BE2C (cell line): Measurements from ENCODE around the gene TRIM72.

Source experiments
- DNase-seq: peaks from one replicate; pipeline ENCODE4 v3.0.0-alpha.2; 2020
- H3K27me3 ChIP-seq: fragments of 250-450 bp; sonication (Bioruptor Pico); 2 replicates; pipeline ENCODE4 v1.5.1; 2020; ENCODE audit warnings: mild to moderate bottlenecking
- H3K36me3 ChIP-seq: fragments of 250-450 bp; sonication (Bioruptor Pico); 2 replicates; pipeline ENCODE4 v1.5.1; 2020; ENCODE audit warnings: mild to moderate bottlenecking
- H3K4me1 ChIP-seq: fragments of 250-450 bp; sonication (Bioruptor Pico); 2 replicates; pipeline ENCODE4 v1.5.1; 2020
- H3K4me3 ChIP-seq: 2 replicates; pipeline ENCODE4 v1.5.1; 2011; ENCODE audit warnings: low read depth, low read length
- H3K9me3 ChIP-seq: fragments of 250-450 bp; sonication (Bioruptor Pico); 2 replicates; pipeline ENCODE4 v1.5.1; 2020
- CTCF ChIP-seq: IDR thresholded peaks from 2 replicates; pipeline ENCODE4 v1.5.1; 2012; ENCODE audit warnings: mild to moderate bottlenecking, low read depth, low read length

TRIM72 gene

DNA sequence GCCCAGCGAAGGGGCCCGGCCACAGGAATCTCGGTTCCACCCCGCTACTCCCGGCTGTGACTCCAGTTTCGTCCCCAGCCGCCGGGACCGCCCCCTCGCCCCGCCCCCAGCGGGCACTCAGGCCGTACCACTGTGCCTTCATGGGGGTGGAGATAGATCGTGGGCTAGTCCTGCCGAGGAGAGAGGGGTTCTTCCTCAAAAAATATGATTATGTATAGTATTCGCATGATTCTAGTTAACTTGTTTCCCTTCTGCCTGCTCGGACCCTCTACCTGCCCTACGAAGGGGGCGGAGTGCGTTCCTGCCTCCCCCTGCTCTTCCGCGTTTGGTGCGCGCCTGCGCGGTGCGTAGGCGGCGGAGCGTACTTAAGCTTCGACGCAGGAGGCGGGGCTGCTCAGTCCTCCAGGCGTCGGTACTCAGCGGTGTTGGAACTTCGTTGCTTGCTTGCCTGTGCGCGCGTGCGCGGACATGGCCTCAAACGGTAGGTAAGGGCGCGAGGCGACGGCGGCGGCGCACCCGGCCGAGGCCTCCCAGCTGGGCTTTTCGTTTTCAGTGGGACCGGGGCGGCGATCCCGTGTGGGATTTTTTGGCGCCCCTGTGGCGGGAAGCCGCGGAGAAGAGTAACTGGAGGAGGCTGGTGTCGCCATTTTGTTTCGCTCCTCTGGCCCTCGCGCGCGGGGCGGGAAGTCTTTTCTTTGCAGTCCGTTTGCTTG, 34.0 kb upstream of the TRIM72 start, which contains the start of gene FUS:
FUS (plus strand) TSS at position 393 of the 713 bp plus-strand sequence; CDS start at position 469, 76 bp downstream.
- peak; percentile 91 for DNase-seq
- Histone ChIP-seq H3K9me3 (no peaks in the 10 kb centered on the region), H3K4me1 (no peaks in the 10 kb centered on the region; the same call in none of the 2 replicates)

DNA sequence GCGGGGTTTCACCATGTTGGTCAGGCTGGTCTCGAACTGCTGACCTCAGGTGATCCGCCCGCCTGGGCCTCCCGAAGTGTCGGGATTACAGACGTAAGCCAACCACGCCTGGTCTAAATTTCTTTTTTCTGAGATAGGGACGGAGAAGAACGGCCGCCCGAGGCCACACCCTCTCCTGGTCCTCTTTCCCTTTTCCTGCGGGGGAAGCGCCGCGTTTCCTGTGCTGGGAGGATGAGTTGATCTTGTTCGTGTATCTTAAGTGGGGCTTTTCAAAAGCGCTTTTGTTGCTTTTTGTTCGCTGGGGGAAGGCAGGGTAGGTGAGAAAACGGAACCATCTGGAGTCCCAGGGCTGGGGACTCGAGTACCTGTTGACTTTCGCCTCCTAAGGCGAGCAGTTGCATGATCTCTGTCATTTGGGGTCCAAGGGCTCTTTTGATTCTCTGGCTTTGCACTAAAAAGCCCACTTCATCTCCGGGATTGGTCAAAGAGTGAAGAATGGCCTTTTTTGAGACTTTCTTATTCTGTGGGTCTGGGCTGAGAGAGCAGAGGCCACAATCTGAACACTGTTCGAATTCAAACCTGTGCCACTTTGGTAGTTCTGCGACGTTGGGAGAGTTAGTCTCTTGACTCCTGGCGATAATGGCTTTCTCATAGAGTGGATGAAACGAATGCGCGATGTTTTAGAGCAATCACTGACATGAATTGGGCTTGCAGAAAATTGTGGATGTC, 32.7 kb upstream of the TRIM72 start:
- peak; percentile 30 for DNase-seq
- Histone ChIP-seq H3K9me3 (no peaks in the 10 kb centered on the region), H3K4me1 (no peaks in the 10 kb centered on the region; the same call in none of the 2 replicates), H3K4me3 (peak overlapping the region; percentile 97), H3K27me3 (no peaks in the 10 kb centered on the region), H3K36me3 (peaks cover 53% of the 10 kb centered on the region)
- TF ChIP-seq CTCF, result no peak

More for the DNA sequence above, 34.0 kb upstream of the TRIM72 start, which contains the start of gene FUS:
- peak within 1 kb of the TSS; percentile 97 for H3K4me3 ChIP-seq
- TF ChIP-seq CTCF, result no peak
- H3K27me3 ChIP-seq, result no peaks in the 10 kb centered on the region
- H3K36me3 ChIP-seq, result peaks cover 39% of the 10 kb centered on the region

DNA sequence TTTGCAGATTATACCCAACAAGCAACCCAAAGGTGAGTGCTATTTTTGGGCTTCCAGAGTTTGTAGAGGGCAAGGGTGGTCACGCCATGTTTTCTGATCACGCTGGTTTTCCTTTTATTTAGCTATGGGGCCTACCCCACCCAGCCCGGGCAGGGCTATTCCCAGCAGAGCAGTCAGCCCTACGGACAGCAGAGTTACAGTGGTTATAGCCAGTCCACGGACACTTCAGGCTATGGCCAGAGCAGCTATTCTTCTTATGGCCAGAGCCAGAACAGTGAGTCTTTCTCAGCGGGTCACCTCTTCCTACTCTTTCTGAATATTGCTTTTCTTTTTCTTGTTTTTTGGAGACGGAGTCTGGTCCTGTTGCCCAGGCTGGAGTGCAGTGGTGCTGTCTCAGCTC, 31.5 kb upstream of the TRIM72 start:
- DNase-seq, result no peak
- H3K4me3 ChIP-seq, result peak overlapping the region; percentile 97

GRCh38 chr16:31183432-31184428, 30.2 kb upstream of the TRIM72 start:
- H3K4me3 ChIP-seq, result peak overlapping the region; percentile 97

More for the DNA sequence above, 31.5 kb upstream of the TRIM72 start:
- no peaks in the 10 kb centered on the region for H3K9me3 ChIP-seq
- H3K4me1 ChIP-seq, result no peaks in the 10 kb centered on the region; the same call in none of the 2 replicates
- no peak for TF ChIP-seq CTCF
- no peaks in the 10 kb centered on the region for H3K27me3 ChIP-seq
- peaks cover 64% of the 10 kb centered on the region for H3K36me3 ChIP-seq

DNA sequence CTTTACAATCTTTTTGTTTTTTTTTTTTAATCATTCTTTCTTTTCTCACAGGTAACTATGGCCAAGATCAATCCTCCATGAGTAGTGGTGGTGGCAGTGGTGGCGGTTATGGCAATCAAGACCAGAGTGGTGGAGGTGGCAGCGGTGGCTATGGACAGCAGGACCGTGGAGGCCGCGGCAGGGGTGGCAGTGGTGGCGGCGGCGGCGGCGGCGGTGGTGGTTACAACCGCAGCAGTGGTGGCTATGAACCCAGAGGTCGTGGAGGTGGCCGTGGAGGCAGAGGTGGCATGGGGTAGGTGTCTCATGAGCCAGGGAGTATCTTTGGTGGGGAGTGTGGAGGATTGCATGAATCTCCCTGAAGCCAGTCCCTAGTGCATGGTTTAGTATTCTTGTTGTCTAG, 29.0 kb upstream of the TRIM72 start:
- H3K27me3 ChIP-seq, result no peaks in the 10 kb centered on the region
- no peaks in the 10 kb centered on the region; the same call in none of the 2 replicates for H3K4me1 ChIP-seq
- no peaks in the 10 kb centered on the region for H3K9me3 ChIP-seq
- no peak overlapping the region for H3K4me3 ChIP-seq
- H3K36me3 ChIP-seq, result peaks cover 89% of the 10 kb centered on the region
- TF ChIP-seq CTCF, result no peak
- DNase-seq, result no peak

More at GRCh38 chr16:31183432-31184428, 30.2 kb upstream of the TRIM72 start:
- Histone ChIP-seq H3K27me3 (no peaks in the 10 kb centered on the region), H3K4me1 (no peaks in the 10 kb centered on the region; the same call in none of the 2 replicates), H3K9me3 (no peaks in the 10 kb centered on the region), H3K36me3 (peaks cover 78% of the 10 kb centered on the region)
- DNase-seq, result peak; percentile 39
- TF ChIP-seq CTCF, result no peak
